HG03045 (cell line): ENCODE data around the gene NUBPL.
"Not testable (repeated sequence)": the region's sequence is repeated elsewhere in the genome, so short reads cannot be mapped to it uniquely, and the experiment has no call there.

ENCODE experiments used
- ATAC-seq: cut with Tn5 transposase; IDR thresholded peaks from one replicate; pipeline ENCODE4 v1.9.1; 2021; ENCODE audit warnings: mild to moderate bottlenecking, moderate library complexity; ENCODE audit not compliant: unreplicated experiment

NUBPL gene

DNA sequence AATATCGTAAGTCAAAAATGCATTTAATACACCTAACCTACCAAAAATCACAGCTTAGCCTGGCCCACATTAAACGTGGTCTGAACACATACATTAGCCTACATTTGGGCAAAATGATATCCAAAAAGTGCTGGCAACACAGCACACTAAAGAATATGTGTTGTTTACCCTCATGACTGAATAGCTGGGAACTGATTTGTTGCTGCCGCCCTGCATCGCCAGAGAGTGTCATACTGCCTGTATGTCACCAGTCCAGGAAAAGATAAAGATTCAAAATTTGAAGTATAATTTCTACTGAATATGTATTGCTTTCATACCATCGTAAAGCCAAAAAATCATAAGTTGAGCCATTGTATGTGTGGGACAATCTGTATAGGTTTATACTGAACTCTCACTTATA lies 157.8 kb downstream of the NUBPL start:
- ATAC-seq, result no peak

GRCh38 chr14:31726337-31726736 lies 165.1 kb downstream of the NUBPL start:
- no peak for ATAC-seq

- no peak for ATAC-seq
Observed at GRCh38 chr14:31727797-31728196, 166.6 kb downstream of the NUBPL start.

DNA sequence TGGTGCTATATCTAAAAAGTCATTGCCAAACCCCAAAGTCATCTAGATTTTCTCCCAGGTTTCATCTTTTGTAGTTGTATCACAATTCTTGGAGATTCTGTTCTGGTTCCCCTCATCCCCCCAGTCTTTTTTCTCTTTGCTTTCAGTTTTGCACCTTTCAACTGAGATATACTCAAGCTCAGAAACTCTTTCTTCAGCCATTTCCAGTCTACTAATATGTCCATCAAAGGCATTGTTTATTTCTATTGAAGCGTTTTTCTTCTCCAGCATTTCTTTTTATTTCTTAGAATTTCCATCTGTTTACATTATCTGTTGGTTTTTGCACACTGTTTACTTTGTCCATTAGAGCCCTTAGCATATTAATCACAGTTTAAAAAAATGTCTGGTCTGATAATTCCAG lies 179.5 kb downstream of the NUBPL start:
- ATAC-seq, result no peak

GRCh38 chr14:31745741-31746140 lies 184.5 kb downstream of the NUBPL start:
- ATAC-seq, result no peak

DNA sequence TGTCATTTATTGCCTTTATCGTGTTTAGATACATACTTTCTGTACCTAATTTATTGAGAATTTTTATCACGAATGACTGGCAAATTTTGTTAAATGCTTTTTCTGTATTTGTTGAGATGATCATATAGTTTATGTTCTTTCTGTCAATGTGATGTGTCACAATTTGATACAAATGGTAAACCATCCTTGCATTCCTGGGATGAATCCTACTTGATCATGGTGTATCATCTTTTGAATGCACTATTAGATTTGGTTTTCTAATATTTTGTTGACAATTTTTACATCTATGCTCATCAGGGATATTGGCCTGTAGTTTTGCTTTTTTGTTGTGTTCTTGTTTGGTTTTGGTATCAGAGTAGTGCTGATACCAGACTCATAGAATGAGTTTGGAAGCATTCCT lies 185.1 kb downstream of the NUBPL start:
- ATAC-seq, result no peak

DNA sequence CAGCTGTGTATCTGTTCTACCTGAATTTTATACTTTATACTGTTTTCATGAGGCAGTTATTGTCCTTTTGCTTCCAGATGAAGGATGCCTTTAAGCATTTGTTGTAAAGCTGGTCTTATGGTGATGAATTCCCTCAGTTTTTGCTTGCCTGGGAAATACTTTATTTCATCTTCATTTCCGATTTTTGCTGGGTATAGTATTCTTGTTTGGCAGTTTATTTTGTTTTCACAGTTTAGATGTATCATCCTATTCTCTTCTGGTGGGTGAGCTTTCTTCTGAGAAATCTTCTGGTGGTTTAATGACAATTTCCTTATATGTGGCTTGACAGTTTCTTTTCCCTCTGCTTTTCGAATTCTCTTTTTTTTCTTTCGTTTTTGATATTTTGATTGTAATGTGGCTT lies 188.1 kb downstream of the NUBPL start:
- ATAC-seq, result no peak

DNA sequence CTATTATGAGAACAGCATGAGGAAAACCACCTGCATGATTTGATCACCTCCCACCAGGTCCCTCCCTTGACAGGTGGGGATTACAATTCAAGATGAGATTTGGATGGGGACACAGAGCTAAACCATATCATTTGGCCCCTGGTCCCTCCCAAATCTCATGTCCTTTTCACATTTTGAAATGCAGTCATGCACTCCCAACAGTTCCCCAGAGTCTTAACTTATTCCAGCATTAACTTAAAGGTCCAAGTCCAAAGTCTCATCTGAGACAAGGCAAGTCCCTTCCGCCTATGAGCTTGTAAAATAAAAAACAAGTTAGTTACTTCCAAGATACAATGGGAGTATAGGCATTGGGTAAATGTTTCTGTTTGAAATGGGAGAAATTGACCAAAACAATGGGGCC lies 189.8 kb downstream of the NUBPL start:
- not testable (repeated sequence) for ATAC-seq

DNA sequence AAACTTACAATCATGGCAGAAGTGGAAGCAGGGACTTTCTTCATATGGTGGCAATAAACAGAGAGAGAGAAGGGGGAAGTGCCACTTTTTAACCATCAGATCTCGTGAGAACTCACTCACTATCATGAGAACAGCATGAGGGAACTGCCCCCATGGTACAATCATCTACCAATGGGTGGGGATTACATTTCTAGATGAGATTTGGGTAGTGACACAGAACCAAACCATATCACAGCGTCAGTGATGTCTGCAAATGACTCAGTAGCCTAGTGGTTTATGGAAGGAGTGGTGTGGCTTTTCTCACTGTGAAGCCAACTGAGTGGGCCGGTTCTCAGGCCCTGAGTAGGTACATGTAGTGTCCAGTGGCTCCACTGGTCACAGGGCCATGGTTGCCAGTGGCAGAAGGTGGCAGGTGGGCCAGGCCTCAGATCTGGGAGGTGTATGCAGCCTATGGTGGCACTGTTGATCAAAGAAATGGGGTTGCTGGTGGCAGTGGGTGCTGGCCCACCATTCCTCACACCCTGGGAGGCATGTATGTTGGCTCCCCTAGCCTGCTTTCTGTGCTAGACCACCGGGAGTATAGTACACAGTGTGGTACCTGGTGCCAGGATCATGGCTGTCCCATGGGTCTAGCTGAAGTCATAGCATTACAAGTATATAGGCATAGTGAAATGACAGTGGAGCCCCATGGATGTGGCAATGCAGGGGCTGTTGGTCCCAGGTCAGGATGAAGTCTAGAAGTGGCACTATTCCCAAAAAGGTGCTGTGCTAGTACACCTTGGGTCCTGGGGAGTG lies 191.9 kb downstream of the NUBPL start:
- ATAC-seq, result no peak

DNA sequence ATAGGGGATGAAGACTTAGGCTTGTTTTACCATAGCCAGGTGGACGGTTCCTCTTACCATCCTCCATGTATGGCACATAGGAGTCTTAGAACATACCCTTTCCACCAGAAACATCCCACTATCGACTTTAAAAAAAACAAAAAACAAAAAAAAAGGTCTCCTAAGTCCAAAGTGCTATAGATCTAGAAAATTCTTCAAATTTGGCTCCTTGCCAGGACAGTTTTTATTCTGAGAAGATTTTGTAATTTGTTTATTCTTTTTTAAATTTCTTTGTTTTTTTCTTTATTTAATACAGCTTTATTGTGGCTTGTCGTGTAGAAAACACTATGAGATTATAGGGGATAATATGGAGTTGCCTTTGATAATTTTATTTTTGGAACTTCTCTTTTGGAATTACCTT lies 197.7 kb downstream of the NUBPL start:
- no peak for ATAC-seq

DNA sequence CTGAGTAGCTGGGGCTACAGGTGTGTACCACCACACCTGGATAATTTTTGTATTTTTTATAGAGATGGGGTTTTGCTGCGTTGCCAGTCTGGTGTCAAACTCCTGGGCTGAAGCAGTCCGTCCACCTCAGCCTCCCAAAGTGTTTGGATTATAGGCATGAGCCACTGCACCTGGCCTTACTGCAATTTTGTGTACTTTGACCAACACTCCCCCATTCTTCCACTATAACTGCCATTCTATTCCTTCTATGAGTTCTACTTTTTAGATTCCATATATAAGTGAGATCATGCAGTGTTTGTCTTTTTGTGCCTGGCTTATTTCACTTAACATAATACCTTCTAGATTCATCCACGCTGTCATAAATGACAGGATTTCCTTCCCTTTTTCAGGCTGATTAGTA lies 199.1 kb downstream of the NUBPL start:
- no peak for ATAC-seq

- no peak for ATAC-seq
Observed at GRCh38 chr14:31761325-31761724, 200.1 kb downstream of the NUBPL start.

GRCh38 chr14:31763041-31763440 lies 201.8 kb downstream of the NUBPL start:
- no peak for ATAC-seq

DNA sequence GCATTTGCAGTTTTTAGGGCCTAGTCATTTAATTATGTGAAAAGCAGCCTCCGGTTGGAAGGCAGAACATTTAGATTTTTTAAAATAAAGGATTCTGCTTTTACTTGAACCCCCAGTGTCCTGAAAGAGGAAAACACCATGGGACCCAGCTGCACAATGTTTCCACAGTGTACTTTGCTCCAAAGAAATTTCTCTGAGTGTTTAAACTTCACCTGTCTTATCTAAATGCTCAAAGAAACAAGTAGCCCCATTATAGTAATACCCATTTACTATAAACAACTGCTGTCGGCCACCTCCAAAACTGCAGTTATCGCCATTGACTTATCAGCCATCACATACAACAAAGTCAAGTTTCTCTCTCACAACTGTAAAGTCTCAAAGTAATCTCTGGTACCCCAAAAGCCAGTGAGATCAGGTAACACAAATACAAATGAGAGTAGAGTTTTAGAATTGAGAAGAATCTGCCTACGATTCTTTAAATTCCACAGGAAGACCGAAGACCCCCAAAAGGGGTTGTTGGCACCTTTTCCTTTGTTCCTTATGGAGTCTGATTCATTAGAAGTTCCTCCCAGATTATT lies 205.2 kb downstream of the NUBPL start:
- ATAC-seq, result no peak

DNA sequence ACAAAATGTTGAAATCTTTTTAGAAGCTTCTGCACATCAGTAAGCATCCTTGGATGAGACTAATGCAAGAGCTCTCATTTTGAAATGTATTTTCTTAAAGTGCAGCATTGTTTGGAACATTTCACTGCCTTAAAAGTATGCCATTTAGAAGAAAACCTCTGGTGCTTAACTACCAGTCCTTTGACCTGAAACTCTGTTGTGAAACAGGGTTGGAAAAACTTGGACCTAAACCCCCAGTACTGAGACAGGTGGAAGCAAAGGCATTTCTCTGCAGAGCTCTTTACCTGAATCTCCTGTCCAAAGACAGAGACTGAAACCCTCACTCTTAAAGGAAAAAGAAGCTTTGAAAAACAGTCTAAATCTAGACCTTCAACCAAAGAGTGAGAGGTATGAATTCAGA lies 207.2 kb downstream of the NUBPL start:
- ATAC-seq, result no peak

DNA sequence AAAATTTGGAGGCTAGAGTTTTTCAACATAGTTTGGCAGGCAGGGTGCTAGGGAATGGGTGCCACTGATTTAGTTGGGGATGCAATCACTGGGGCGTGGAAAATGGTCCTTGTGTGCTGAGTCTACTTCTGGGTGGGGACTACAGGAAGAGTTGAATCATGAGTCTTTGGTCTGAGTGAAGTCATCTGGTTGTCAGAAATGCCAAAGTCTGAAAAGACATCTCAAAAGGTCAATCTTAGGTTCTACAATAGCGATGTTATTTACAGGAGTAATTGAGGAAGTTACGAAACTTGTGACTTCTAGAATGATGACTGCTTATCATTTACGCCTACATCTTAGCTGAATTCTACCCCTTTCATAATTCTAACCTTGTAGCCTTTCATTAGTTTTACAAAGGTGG lies 209.1 kb downstream of the NUBPL start:
- no peak for ATAC-seq

DNA sequence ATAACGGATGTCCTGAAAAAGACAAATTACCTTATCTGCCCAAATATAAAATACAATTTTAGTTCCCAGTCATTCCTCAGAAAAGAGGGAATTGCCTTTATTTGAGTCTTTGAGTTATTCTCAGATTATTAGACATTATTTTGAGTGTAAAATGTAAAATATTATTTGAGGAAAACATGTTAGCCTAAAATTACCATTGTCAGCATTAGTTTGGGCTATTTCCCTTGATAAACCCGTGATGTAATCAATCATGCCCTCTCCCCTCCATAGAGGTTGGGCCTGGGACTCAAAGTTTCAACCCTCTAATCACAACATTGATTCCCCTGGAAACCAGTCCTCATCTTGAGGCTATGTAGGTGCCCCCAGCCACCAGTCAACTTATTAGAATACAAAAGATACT lies 213.4 kb downstream of the NUBPL start:
- ATAC-seq, result no peak

- no peak for ATAC-seq
Observed at GRCh38 chr14:31777312-31777711, 216.1 kb downstream of the NUBPL start.

DNA sequence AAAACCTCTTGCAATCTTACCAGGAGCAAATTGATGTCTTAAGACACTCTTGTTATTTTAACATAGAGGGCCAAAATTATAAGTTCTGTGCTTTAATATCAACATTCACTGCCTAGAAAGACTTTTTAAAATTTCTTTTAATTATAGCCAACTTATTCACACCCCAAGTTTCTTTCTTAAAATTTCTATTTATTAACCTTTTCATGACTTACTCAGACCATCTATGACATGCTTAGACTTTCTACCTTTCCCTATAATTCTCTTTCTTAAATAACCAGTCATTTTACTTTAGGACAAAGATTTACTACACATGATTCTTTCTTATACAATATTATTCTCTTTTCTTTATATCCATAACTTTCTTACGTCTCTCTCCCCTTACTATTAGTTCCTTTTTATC lies 220.4 kb downstream of the NUBPL start:
- ATAC-seq, result no peak

- ATAC-seq, result no peak
Observed at GRCh38 chr14:31785574-31785973, 224.4 kb downstream of the NUBPL start.

DNA sequence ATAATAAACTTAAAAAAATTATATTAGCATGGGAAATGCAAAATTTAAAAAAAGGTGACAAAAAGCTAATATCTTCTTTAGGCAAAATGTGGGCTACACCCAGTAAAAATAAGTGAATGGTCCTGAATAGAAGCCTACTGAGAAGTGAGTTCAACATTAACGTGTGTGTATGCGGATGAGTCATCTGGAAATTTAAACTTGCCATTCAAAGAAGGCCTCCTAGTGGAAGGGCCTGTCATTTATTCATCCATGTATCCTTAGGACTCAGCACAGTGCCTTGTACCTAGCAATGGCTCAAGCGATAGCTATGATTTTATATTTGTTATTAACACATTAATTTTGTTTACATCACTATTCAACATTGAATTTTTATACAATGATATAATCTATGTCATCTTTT lies 226.2 kb downstream of the NUBPL start:
- ATAC-seq, result no peak

DNA sequence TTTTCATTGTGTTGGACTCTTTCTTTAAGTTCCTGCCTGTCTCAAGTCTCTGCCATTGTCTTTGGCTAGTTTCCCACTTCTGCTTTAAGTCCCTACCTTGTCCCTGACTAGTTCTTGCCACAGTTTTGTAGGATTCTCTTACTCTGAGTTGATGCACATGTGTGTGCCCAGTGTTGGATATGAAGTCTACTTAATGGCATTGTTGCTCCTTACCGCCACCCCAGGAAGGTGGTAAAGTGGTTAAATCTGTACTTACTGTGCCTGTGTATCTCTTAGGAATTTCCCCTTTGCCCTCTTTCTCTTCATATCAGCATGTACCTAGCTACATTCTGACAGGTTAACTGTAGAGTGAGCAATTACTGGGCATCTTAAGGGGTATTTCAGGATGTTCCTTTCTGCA lies 227.1 kb downstream of the NUBPL start:
- no peak for ATAC-seq

GRCh38 chr14:31792726-31793125 lies 231.5 kb downstream of the NUBPL start:
- ATAC-seq, result no peak
